ENCODE results near the gene SEC14L6. TPM values are rescaled to one million over a fixed set of nuclear protein-coding genes. Genes with fewer than 3 reads are reported as not detected.
A peak's percentile ranks its signal among the peaks of the same experiment; 100 is the strongest.

SEC14L6 gene
- total and polyA plus RNA-seq, 9 of the 15 experiments (the other 6 are each of a cell fraction or from before 2014, with no cell fraction given): 0.29 to 6.1 (median 1.9) TPM

DNA sequence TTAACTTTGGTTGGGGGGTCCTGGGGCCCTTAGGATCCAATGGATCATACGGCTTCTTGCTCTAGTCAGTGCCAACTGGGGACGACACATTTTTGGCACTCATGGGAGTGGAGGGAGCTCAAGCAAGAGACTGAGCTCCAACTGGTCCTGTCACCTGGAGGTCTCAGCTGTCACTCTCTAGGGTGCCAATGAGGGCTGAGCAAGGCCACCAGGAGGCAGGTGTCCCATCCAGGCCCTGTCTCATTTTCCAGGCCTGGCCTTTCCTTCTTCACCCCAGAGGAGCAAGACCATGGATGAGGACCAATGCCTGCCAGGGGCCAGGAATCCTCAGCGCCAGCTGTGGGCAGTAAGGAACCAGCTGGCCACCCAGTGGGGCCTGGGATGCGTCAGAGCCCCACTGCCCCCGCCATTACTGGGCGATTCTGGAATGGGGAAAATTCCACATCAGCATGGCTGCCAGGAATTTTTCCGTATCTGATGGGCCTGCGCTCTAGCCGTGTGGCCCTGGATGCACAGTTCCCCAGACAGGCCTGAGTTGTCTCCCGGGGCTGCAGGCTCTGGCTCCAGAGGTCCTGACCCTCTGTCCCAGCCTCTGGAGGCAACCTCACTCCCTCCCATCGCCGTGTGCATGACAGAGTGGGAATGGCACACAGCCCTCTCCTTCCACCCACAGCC is 28.6 kb upstream of the SEC14L6 start (continued):
- TF ChIP-seq, protein P1, sequence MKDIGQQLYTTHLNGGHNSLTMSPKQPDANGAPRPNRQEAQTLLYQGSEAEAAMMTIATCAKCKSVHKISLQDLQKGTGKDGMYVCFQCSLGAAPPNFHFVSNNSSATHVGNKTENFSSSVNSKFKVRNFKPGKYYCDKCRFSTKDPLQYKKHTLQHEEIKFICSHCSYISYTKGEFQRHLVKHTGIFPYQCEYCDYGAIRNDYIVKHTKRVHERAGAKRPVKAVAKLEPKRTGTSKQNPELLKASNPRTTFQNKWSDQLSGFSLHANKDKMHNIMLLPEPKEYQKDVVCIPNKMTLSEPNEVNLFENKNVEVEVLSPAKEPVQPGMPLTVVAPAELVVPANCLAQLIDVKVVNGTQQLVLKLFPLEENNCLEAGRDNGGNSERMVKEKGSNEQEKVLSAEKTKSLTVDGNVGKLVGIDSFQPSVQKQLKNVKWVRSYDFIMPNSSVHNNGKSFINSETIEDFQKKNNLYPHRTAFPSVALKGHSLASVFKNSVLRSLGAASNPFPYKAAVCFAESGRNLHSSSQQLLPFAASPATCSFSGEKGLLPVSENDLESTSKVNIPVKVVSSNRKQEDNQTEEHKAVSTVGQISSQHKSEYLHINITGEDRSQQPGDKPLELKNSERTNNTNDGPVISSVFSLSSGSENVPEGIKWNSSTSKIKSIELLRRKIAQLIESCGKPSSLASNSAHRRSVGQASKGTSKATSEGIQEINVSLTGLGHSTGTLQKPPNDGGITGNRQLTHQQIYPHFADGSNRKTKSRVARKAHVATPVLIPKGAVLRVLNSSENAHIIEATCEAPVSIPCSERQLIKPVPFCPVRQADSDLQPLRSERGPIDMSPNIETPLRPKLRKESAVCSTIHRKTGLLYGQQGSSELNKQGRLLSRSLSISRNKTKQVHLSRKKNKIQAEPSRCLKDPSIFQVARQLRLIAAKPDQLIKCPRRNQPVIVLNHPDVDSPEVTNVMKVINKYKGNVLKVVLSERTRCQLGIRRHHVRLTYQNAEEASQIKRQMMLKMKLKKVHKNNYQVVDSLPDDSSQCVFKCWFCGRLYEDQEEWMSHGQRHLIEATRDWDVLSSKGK (CRISPR knock-in tag; IDR thresholded peaks at IDR 0.05): no peak
- TF ChIP-seq NFATC3 (IDR thresholded peaks at IDR 0.05): no peak
- TF ChIP-seq DMBX1 (CRISPR knock-in tag; IDR thresholded peaks at IDR 0.05; ENCODE audit: borderline replicate concordance): no peak
- no peak for TF ChIP-seq SIN3B (IDR thresholded peaks at IDR 0.05; ENCODE audit: low read depth)
- TF ChIP-seq ZNF143 (CRISPR knock-in tag; IDR thresholded peaks at IDR 0.05): no peak
- no peak for TF ChIP-seq PHB2 (IDR thresholded peaks at IDR 0.05; ENCODE audit: low read depth)
- 0 out of 2 replicates have a peak, but pooled peaks have one; percentile 37 for TF ChIP-seq RBFOX2 (IDR thresholded peaks at IDR 0.05; ENCODE audit: low read depth, low read length)
